ENCODE results near the gene NABP1.

The NABP1 gene

GRCh38 chr2:191635333-191636234 lies 42.4 kb upstream of the NABP1 start:
- DNase-seq (ENCODE audit: low read depth, low spot score): peak; percentile 92
- TF ChIP-seq CTCF (IDR thresholded peaks at IDR 0.05; ENCODE audit: low read depth, low read length): no peak
- in situ Hi-C loops (cut with HindIII; ENCODE audit: low sequenced_read_pairs): no loop called here
- no peak overlapping the region for H3K4me3 ChIP-seq (ENCODE audit: low read depth, low read length)

GRCh38 chr2:191636235-191636543 lies 41.7 kb upstream of the NABP1 start:
- no peak for TF ChIP-seq CTCF (IDR thresholded peaks at IDR 0.05; ENCODE audit: low read depth, low read length)
- in situ Hi-C loops (cut with HindIII; ENCODE audit: low sequenced_read_pairs): no loop called here

GRCh38 chr2:191636586-191636985 lies 41.4 kb upstream of the NABP1 start:
- no peak for DNase-seq (ENCODE audit: low read depth, low spot score)
- no peak for TF ChIP-seq CTCF (IDR thresholded peaks at IDR 0.05; ENCODE audit: low read depth, low read length)
- in situ Hi-C loops (cut with HindIII; ENCODE audit: low sequenced_read_pairs): no loop called here
- no peak overlapping the region for H3K4me3 ChIP-seq (ENCODE audit: low read depth, low read length)

More at GRCh38 chr2:191636235-191636543, 41.7 kb upstream of the NABP1 start:
- peak; percentile 91 for DNase-seq (ENCODE audit: low read depth, low spot score)
- no peak overlapping the region for H3K4me3 ChIP-seq (ENCODE audit: low read depth, low read length)

GRCh38 chr2:191637182-191638078 lies 40.5 kb upstream of the NABP1 start:
- TF ChIP-seq CTCF (IDR thresholded peaks at IDR 0.05; ENCODE audit: low read depth, low read length): no peak
- DNase-seq (ENCODE audit: low read depth, low spot score): peak; percentile 53
- no peak overlapping the region for H3K4me3 ChIP-seq (ENCODE audit: low read depth, low read length)
- in situ Hi-C loops (cut with HindIII; ENCODE audit: low sequenced_read_pairs): no loop called here

GRCh38 chr2:191638079-191638801 lies 39.7 kb upstream of the NABP1 start:
- in situ Hi-C loops (cut with HindIII; ENCODE audit: low sequenced_read_pairs): no loop called here
- no peak for TF ChIP-seq CTCF (IDR thresholded peaks at IDR 0.05; ENCODE audit: low read depth, low read length)
- H3K4me3 ChIP-seq (ENCODE audit: low read depth, low read length): no peak overlapping the region
- DNase-seq (ENCODE audit: low read depth, low spot score): no peak

GRCh38 chr2:191638802-191639172 lies 39.1 kb upstream of the NABP1 start:
- H3K4me3 ChIP-seq (ENCODE audit: low read depth, low read length): no peak overlapping the region
- in situ Hi-C loops (cut with HindIII; ENCODE audit: low sequenced_read_pairs): no loop called here
- DNase-seq (ENCODE audit: low read depth, low spot score): no peak
- TF ChIP-seq CTCF (IDR thresholded peaks at IDR 0.05; ENCODE audit: low read depth, low read length): no peak
